PFSK-1 (cell line): ENCODE data around the gene CDT1.

Source experiments
- FOXP2 ChIP-seq: optimal IDR thresholded peaks from 2 replicates; pipeline ENCODE3; 2011; ENCODE audit warnings: borderline replicate concordance, control low read depth, inconsistent platforms; ENCODE audit not compliant: insufficient read depth; ENCODE audit errors: extremely low read length, extremely low read depth
- POLR2AphosphoS5 ChIP-seq: IDR thresholded peaks from 2 replicates; pipeline ENCODE4 v1.6.1; 2012; ENCODE audit warnings: low read depth, mild to moderate bottlenecking, control low read depth, low read length, moderate library complexity
- SIN3A ChIP-seq: IDR thresholded peaks from 2 replicates; pipeline ENCODE4 v1.6.1; 2012; ENCODE audit warnings: mild to moderate bottlenecking, low read length, moderate library complexity, borderline replicate concordance; ENCODE audit not compliant: insufficient read depth
- TAF1 ChIP-seq: IDR thresholded peaks from 2 replicates; pipeline ENCODE4 v1.6.1; 2012; ENCODE audit warnings: low read length, control low read depth, borderline replicate concordance; ENCODE audit not compliant: insufficient read depth
- TF ChIP-seq, protein P1 (sequence below), 2 experiments: IDR thresholded peaks; 2 replicates each; pipeline versions ENCODE4 v1.6.1 to v1.8.0; 2011 to 2012; ENCODE audit warnings: low read depth in 2 of 2, low read length in 2 of 2, control low read depth in 1 of 2, inconsistent platforms in 1 of 2, mild to moderate bottlenecking in 1 of 2, moderate library complexity in 1 of 2; ENCODE audit not compliant: insufficient read depth in 1 of 2

The CDT1 gene

DNA sequence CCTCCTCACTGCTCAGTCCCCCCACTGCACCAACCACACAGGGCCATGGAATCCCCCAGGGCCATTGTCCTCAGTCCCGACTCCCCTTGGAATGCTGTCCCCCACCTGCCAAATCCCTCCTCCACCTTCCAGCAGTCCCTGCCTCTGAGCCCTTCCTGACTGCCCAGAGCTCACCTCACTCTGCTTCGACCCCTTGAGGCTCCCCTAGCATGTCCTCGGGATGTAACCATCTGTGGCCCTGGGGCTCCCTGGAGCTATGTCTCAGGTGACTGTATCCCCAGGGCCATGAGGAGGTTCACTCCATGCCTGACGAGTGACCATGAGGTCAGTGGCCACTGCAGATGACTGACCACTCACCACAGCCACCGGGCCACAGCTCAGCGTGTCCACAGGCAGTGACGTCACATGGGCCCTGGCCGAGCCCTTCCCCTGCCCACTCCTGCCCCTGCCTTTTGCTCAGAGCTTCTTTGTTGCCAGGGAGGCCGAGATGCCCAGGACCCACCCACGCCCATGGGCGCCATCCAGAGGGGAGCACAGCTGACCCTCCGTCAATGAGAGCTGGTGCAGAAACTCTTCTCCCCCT is 10.8 kb upstream of the CDT1 start:
- no peak for TF ChIP-seq FOXP2
- TF ChIP-seq POLR2AphosphoS5 = no peak
- TF ChIP-seq, protein P1, sequence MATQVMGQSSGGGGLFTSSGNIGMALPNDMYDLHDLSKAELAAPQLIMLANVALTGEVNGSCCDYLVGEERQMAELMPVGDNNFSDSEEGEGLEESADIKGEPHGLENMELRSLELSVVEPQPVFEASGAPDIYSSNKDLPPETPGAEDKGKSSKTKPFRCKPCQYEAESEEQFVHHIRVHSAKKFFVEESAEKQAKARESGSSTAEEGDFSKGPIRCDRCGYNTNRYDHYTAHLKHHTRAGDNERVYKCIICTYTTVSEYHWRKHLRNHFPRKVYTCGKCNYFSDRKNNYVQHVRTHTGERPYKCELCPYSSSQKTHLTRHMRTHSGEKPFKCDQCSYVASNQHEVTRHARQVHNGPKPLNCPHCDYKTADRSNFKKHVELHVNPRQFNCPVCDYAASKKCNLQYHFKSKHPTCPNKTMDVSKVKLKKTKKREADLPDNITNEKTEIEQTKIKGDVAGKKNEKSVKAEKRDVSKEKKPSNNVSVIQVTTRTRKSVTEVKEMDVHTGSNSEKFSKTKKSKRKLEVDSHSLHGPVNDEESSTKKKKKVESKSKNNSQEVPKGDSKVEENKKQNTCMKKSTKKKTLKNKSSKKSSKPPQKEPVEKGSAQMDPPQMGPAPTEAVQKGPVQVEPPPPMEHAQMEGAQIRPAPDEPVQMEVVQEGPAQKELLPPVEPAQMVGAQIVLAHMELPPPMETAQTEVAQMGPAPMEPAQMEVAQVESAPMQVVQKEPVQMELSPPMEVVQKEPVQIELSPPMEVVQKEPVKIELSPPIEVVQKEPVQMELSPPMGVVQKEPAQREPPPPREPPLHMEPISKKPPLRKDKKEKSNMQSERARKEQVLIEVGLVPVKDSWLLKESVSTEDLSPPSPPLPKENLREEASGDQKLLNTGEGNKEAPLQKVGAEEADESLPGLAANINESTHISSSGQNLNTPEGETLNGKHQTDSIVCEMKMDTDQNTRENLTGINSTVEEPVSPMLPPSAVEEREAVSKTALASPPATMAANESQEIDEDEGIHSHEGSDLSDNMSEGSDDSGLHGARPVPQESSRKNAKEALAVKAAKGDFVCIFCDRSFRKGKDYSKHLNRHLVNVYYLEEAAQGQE (IDR thresholded peaks at IDR 0.05; ENCODE audit: insufficient read depth in 1 of 2, low read depth in 2 of 2, low read length in 2 of 2) = no peak
- TF ChIP-seq TAF1 = no peak
- TF ChIP-seq SIN3A = no peak

DNA sequence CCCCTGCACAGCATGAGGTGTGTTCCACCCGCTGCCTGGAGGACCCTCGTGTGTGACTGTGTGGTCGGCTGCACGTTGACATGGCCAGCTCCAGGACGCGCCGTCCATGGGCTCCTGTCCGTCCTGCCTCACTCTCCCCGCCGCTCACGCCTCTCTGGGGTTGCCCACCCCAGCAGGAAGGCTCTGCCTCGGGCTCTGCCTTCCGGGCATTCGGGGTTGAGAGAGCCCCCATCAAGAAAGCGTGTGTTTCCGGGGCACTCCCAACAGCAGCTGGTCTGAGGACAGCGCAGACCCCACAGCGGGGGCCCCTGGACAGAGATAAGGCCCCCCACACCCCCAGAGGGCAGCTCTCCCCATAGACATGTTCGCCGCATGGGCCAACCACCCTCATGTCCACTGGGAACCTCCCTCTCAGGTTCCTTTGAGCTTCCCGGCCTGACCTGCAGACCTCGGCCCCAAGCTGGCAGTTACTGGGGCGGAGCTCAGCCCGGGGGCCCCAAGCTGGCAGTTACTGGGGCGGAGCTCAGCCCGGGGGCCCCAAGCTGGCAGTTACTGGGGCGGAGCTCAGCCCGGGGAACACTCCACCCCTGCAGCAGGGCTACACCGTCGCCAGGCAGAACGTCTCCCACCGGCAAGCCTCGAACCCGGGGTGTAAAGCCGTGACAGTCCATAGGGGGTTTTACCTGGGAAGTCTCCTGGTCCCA is 10.2 kb upstream of the CDT1 start:
- TF ChIP-seq SIN3A (no peak), FOXP2 (no peak), TAF1 (no peak), POLR2AphosphoS5 (no peak)
- TF ChIP-seq, protein P1 (IDR thresholded peaks at IDR 0.05; ENCODE audit: insufficient read depth in 1 of 2, low read depth in 2 of 2, low read length in 2 of 2) = no peak

DNA sequence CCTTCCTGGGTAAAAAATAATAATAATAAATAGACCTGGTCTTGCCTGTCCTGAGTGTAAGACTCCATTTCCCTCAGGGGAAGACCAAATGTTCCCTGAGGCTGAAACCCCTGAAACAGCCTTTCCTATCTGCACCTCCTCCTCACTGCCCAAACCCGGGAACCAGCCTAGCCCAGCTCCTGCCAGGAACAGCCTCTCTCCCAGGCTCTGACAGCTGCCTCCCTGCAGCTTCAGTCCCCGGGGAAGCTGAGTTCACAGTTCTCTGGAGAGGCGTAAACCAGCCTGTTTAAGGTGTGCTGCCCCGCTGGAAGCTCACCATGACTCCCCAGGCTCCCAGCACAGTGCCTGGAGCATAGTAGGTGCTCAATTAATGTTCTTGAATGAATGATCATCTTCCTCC is 7.3 kb upstream of the CDT1 start:
- TF ChIP-seq TAF1 (no peak), FOXP2 (no peak), SIN3A (no peak), POLR2AphosphoS5 (no peak)
- TF ChIP-seq, protein P1 (IDR thresholded peaks at IDR 0.05; ENCODE audit: insufficient read depth in 1 of 2, low read depth in 2 of 2, low read length in 2 of 2) = no peak

DNA sequence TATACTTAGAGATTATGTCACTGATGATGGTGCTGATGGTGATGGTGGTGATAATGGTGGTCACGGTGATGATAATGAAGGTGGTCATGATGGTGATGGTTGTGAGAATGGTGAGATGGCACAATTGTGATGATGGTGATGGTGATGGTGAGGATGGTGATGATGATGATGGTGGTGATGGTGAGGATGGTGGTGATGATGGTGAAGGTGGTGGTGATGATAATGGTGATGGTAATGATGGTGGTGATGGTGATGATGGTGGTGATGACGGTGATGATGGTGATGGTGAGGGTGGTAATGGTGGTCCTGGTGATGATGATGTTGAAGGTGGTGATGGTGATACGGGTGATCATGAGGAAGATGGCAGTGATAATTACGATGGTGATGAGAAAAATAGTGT is 5.5 kb upstream of the CDT1 start:
- TF ChIP-seq SIN3A = no peak

DNA sequence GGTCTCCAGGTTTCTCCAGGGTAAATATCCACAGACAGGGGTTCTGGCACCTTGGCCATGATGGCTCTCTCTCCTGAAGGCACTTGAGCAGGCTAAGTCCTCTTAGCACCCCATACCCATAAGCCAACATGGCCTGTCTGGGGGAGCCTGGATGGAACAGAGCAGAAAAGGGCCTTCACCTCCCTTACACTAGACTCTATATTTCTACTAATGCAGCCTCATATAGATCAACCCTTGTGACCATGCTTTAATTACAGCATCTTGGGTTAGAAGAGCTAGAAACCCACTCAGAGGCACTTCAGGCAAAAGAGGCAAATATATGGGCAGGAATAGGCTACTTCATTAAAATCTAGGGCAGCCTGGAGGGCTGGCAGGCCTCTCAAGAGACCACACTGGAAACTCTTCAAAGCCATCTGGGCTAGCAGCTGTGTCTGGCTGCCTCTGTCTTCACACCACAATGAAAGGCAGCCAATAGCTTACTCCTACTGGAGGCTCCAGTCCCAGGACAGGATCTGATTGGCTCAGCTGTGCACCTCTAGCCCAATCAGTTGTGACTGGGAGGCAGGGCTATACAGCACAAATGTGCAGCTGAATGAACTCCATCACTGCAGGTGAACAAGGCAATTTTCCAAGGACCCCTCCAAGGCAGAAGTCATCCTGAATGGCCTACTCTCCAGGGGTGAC is 4.7 kb upstream of the CDT1 start:
- no peak for TF ChIP-seq FOXP2
- TF ChIP-seq, protein P1 (IDR thresholded peaks at IDR 0.05; ENCODE audit: insufficient read depth in 1 of 2, low read depth in 2 of 2, low read length in 2 of 2) = no peak
- no peak for TF ChIP-seq SIN3A
- no peak for TF ChIP-seq POLR2AphosphoS5
- no peak for TF ChIP-seq TAF1
